ENCODE measurements around the gene B4GALT7.

B4GALT7 gene

GRCh38 chr5:177601126-177601525, 1.2 kb downstream of the B4GALT7 start:
- TF ChIP-seq, protein P1, sequence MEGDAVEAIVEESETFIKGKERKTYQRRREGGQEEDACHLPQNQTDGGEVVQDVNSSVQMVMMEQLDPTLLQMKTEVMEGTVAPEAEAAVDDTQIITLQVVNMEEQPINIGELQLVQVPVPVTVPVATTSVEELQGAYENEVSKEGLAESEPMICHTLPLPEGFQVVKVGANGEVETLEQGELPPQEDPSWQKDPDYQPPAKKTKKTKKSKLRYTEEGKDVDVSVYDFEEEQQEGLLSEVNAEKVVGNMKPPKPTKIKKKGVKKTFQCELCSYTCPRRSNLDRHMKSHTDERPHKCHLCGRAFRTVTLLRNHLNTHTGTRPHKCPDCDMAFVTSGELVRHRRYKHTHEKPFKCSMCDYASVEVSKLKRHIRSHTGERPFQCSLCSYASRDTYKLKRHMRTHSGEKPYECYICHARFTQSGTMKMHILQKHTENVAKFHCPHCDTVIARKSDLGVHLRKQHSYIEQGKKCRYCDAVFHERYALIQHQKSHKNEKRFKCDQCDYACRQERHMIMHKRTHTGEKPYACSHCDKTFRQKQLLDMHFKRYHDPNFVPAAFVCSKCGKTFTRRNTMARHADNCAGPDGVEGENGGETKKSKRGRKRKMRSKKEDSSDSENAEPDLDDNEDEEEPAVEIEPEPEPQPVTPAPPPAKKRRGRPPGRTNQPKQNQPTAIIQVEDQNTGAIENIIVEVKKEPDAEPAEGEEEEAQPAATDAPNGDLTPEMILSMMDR (IDR thresholded peaks at IDR 0.05; ENCODE audit: insufficient read depth, low read length, poor library complexity, severe bottlenecking) = no peak
- H3K4me3 ChIP-seq (replicated peaks; ENCODE audit: low read depth, low read length) = peak overlapping the region; percentile 68; the same call in 1 of the 2 replicates
- no peaks in the 10 kb centered on the region for H3K27me3 ChIP-seq (replicated peaks; ENCODE audit: control insufficient read depth, insufficient read depth, low read length)
- DNase-seq (ENCODE audit: extremely low read depth, insufficient read length) = no peak
- H3K36me3 ChIP-seq (ENCODE audit: control insufficient read depth, insufficient read depth, low read length) = peaks cover 11% of the 10 kb centered on the region

GRCh38 chr5:177601577-177602457, 1.9 kb downstream of the B4GALT7 start:
- no peak for DNase-seq (ENCODE audit: extremely low read depth, insufficient read length)
- Histone ChIP-seq H3K27me3 (replicated peaks; ENCODE audit: control insufficient read depth, insufficient read depth, low read length) (no peaks in the 10 kb centered on the region), H3K36me3 (ENCODE audit: control insufficient read depth, insufficient read depth, low read length) (peaks cover 7% of the 10 kb centered on the region), H3K4me3 (replicated peaks; ENCODE audit: low read depth, low read length) (no peak overlapping the region)
- TF ChIP-seq, protein P1 (IDR thresholded peaks at IDR 0.05; ENCODE audit: insufficient read depth, low read length, poor library complexity, severe bottlenecking) = no peak

DNA sequence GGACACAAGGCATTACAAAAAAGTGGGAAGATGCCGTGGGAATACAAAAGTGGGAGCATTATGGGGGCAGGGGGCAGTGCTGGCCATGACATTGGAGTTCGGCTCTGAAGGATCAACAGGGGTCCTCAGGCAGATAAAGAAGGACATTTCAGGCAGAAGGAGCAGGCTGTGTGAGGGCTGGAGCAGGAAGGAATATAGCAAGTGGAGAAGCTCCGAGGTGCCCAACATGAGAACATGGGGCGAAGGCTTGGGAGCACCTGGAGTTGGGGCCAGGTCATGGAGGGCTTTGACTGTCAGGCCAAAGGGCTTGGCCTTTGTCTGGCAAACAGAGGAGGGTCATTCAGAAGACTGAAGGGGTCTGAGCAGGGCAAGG, 2.5 kb downstream of the B4GALT7 start:
- H3K27me3 ChIP-seq (replicated peaks; ENCODE audit: control insufficient read depth, insufficient read depth, low read length) = no peaks in the 10 kb centered on the region
- H3K4me3 ChIP-seq (replicated peaks; ENCODE audit: low read depth, low read length) = no peak overlapping the region
- DNase-seq (ENCODE audit: extremely low read depth, insufficient read length) = no peak
- TF ChIP-seq, protein P1 (IDR thresholded peaks at IDR 0.05; ENCODE audit: insufficient read depth, low read length, poor library complexity, severe bottlenecking) = no peak
- H3K36me3 ChIP-seq (ENCODE audit: control insufficient read depth, insufficient read depth, low read length) = peaks cover 8% of the 10 kb centered on the region

DNA sequence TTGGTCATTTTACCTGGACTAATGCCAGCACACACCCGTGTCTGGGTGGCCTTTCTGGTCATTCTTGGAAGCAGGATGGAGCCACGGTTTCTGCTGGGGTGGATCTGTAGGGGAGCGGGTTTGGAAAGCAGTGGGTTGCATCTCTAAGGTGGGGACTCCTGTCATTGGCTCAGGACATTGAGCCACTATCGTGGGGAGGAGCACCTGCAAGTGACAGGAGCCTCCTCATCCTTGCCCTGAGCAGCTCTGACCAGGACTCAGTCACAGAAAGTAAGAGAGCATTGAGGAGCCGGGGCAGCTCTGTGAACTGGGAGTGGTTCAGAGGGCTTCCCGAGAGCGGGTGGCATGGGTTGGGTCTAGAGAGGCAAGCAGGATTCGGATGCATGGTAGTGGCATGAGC, 3.7 kb downstream of the B4GALT7 start:
- Histone ChIP-seq H3K27me3 (replicated peaks; ENCODE audit: control insufficient read depth, insufficient read depth, low read length) (no peaks in the 10 kb centered on the region), H3K36me3 (ENCODE audit: control insufficient read depth, insufficient read depth, low read length) (peaks cover 14% of the 10 kb centered on the region), H3K4me3 (replicated peaks; ENCODE audit: low read depth, low read length) (no peak overlapping the region)
- TF ChIP-seq, protein P1 (IDR thresholded peaks at IDR 0.05; ENCODE audit: insufficient read depth, low read length, poor library complexity, severe bottlenecking) = no peak
- DNase-seq (ENCODE audit: extremely low read depth, insufficient read length) = no peak

- Histone ChIP-seq H3K36me3 (ENCODE audit: control insufficient read depth, insufficient read depth, low read length) (peaks cover 18% of the 10 kb centered on the region), H3K4me3 (replicated peaks; ENCODE audit: low read depth, low read length) (no peak overlapping the region), H3K27me3 (replicated peaks; ENCODE audit: control insufficient read depth, insufficient read depth, low read length) (no peaks in the 10 kb centered on the region)
- TF ChIP-seq, protein P1 (IDR thresholded peaks at IDR 0.05; ENCODE audit: insufficient read depth, low read length, poor library complexity, severe bottlenecking) = no peak
- no peak for DNase-seq (ENCODE audit: extremely low read depth, insufficient read length)
Measured at GRCh38 chr5:177604116-177604521, 4.2 kb downstream of the B4GALT7 start.

Data from GM06990 (cell line).